H1 (cell line): ENCODE data around the gene SERPINH1. TPM values are rescaled to one million over a fixed set of nuclear protein-coding genes. Genes with fewer than 3 reads are reported as not detected.

Source experiments
- CTCF ChIA-PET: fragments of 300-600 bp; sonication (Branson Sonifier 250); formaldehyde crosslinking; loops from one replicate; lab custom pipeline; 2021; ENCODE audit not compliant: partially characterized antibody; lab: Charles Lee
- POLR2A ChIA-PET: fragments of 300-600 bp; sonication (Branson Sonifier 250); formaldehyde crosslinking; loops from one replicate; lab custom pipeline; 2021; ENCODE audit warnings: inconsistent platforms; ENCODE audit not compliant: partially characterized antibody; lab: Charles Lee
- DNase-seq, 2 experiments: peaks; one replicate each; pipeline versions ENCODE4 v3.0.0 to v3.0.0-alpha.2; 2010 to 2022; ENCODE audit warnings: low spot score in 2 of 2, low read depth in 1 of 2, mixed read lengths in 1 of 2
- FAIRE-seq: peaks from 2 replicates; lab custom pipeline; 2011; peaks lifted over from hg19 to GRCh38; lab: Jason Lieb, UNC
- H2AFZ ChIP-seq: 2 replicates; pipeline ENCODE4 v1.8.1; 2012; ENCODE audit warnings: low read length, inconsistent platforms
- H2AK5ac ChIP-seq: 2 replicates; pipeline ENCODE4 v1.6.1; 2013; ENCODE audit warnings: low read depth, low read length
- H2BK120ac ChIP-seq: replicated peaks from 2 replicates; pipeline ENCODE3; 2013; ENCODE audit warnings: low read depth, low read length, inconsistent platforms
- H2BK12ac ChIP-seq: 2 replicates; pipeline ENCODE4 v1.6.1; 2013; ENCODE audit warnings: low read depth, low read length
- H2BK15ac ChIP-seq: 2 replicates; pipeline ENCODE4 v1.6.1; 2013; ENCODE audit warnings: low read length
- H2BK20ac ChIP-seq: 2 replicates; pipeline ENCODE4 v1.6.1; 2013; ENCODE audit warnings: low read length
- H2BK5ac ChIP-seq: 2 replicates; pipeline ENCODE4 v1.6.1; 2013; ENCODE audit warnings: low read depth, low read length
- H3K14ac ChIP-seq: 2 replicates; pipeline ENCODE4 v1.6.1; 2013; ENCODE audit warnings: inconsistent platforms; ENCODE audit not compliant: insufficient read length
- H3K18ac ChIP-seq: 2 replicates; pipeline ENCODE4 v1.6.1; 2013; ENCODE audit warnings: low read length; ENCODE audit errors: extremely low read depth
- H3K23ac ChIP-seq: 2 replicates; pipeline ENCODE4 v1.6.1; 2013; ENCODE audit warnings: inconsistent platforms; ENCODE audit not compliant: insufficient read length
- H3K23me2 ChIP-seq: 2 replicates; pipeline ENCODE4 v1.6.1; 2013; ENCODE audit warnings: low read depth, low read length
- H3K27ac ChIP-seq: 2 replicates; pipeline ENCODE4 v1.6.1; 2011; ENCODE audit warnings: low read depth, low read length, inconsistent platforms
- H3K27me3 ChIP-seq, 4 experiments: replicated peaks in 1 of 4; 1 replicate in 1 of 4; 2 replicates in 3 of 4; pipeline versions ENCODE4 v1.6.1 to v1.8.1; 2011 to 2013; ENCODE audit warnings: low read length in 3 of 4, mild to moderate bottlenecking in 3 of 4, inconsistent platforms in 2 of 4, mixed read lengths in 2 of 4, moderate library complexity in 1 of 4; ENCODE audit not compliant: control insufficient read depth in 3 of 4, insufficient read depth in 3 of 4; ENCODE audit errors: extremely low read depth in 1 of 4
- H3K36me3 ChIP-seq, 4 experiments: 2 replicates each; pipeline versions ENCODE4 v1.6.1 to v1.8.1; 2011 to 2013; ENCODE audit warnings: mild to moderate bottlenecking in 4 of 4, low read length in 3 of 4, moderate library complexity in 2 of 4, control low read depth in 1 of 4, inconsistent platforms in 1 of 4; ENCODE audit not compliant: insufficient read depth in 4 of 4, control insufficient read depth in 2 of 4
- H3K4ac ChIP-seq: replicated peaks from 2 replicates; pipeline ENCODE3; 2013; ENCODE audit warnings: low read length, low read depth, mixed read lengths, inconsistent platforms; ENCODE audit not compliant: insufficient read length
- H3K4me1 ChIP-seq, 4 experiments: replicated peaks in 1 of 4; 1 replicate in 1 of 4; 2 replicates in 3 of 4; pipeline versions ENCODE4 v1.6.1 to v1.8.1; 2011 to 2013; ENCODE audit warnings: low read length in 3 of 4, inconsistent platforms in 2 of 4, mixed read lengths in 1 of 4; ENCODE audit not compliant: insufficient read depth in 4 of 4, control insufficient read depth in 3 of 4
- H3K4me2 ChIP-seq, 2 experiments: 2 replicates each; pipeline versions ENCODE4 v1.6.1 to v1.8.1; 2011 to 2013; ENCODE audit warnings: low read depth in 2 of 2, low read length in 2 of 2, control low read depth in 1 of 2, inconsistent platforms in 1 of 2, mild to moderate bottlenecking in 1 of 2; ENCODE audit not compliant: insufficient read depth in 1 of 2
- H3K4me3 ChIP-seq, 4 experiments: fragments of 200-600, 300-600 bp in 1 of 4; sonication (generic), shearing (Covaris generic), sonication (Bioruptor Twin) in 1 of 4; 2 replicates each; pipeline versions ENCODE4 v1.5.1 to v1.8.1; 2011 to 2016; ENCODE audit warnings: low read length in 4 of 4, low read depth in 3 of 4, control low read depth in 2 of 4, inconsistent platforms in 2 of 4, mild to moderate bottlenecking in 2 of 4, mixed read lengths in 1 of 4, moderate library complexity in 1 of 4; ENCODE audit not compliant: insufficient read depth in 2 of 4; ENCODE audit errors: extremely low read depth in 1 of 4
- H3K56ac ChIP-seq: replicated peaks from 2 replicates; pipeline ENCODE3; 2013; ENCODE audit warnings: low read depth, mild to moderate bottlenecking, mixed read lengths, low read length, inconsistent platforms; ENCODE audit not compliant: insufficient read length
- H3K79me1 ChIP-seq: 2 replicates; pipeline ENCODE4 v1.6.1; 2013; ENCODE audit warnings: low read depth, low read length, control low read depth
- H3K79me2 ChIP-seq, 2 experiments: 2 replicates each; pipeline versions ENCODE4 v1.6.1 to v1.8.1; 2012 to 2013; ENCODE audit warnings: low read length in 2 of 2, mild to moderate bottlenecking in 2 of 2, inconsistent platforms in 1 of 2; ENCODE audit not compliant: insufficient read depth in 2 of 2, control insufficient read depth in 1 of 2
- H3K9ac ChIP-seq, 4 experiments: replicated peaks in 1 of 4; 1 replicate in 1 of 4; 2 replicates in 3 of 4; pipeline versions ENCODE4 v1.6.1 to v1.8.1; 2011 to 2013; ENCODE audit warnings: low read depth in 3 of 4, low read length in 3 of 4, control low read depth in 2 of 4, mild to moderate bottlenecking in 2 of 4, moderate library complexity in 2 of 4, inconsistent platforms in 1 of 4; ENCODE audit errors: extremely low read depth in 1 of 4
- H3K9me3 ChIP-seq, 2 experiments: 2 replicates each; pipeline versions ENCODE4 v1.6.1 to v1.8.1; 2012 to 2013; ENCODE audit warnings: mild to moderate bottlenecking in 2 of 2, moderate library complexity in 2 of 2, control low read depth in 1 of 2, inconsistent platforms in 1 of 2, low read depth in 1 of 2, low read length in 1 of 2, mixed read lengths in 1 of 2; ENCODE audit not compliant: insufficient read depth in 2 of 2
- H4K20me1 ChIP-seq, 2 experiments: replicated peaks in 1 of 2; 2 replicates each; pipeline versions ENCODE3 to v1.8.1; 2011 to 2013; ENCODE audit warnings: inconsistent platforms in 2 of 2, low read length in 2 of 2, mild to moderate bottlenecking in 1 of 2; ENCODE audit not compliant: insufficient read depth in 2 of 2, control insufficient read depth in 1 of 2
- H4K5ac ChIP-seq: 2 replicates; pipeline ENCODE4 v1.6.1; 2013; ENCODE audit warnings: low read length, low read depth, mixed read lengths, inconsistent platforms; ENCODE audit not compliant: insufficient read length
- H4K8ac ChIP-seq: 2 replicates; pipeline ENCODE4 v1.8.0; 2013; ENCODE audit warnings: mild to moderate bottlenecking, moderate library complexity, low read length, inconsistent platforms; ENCODE audit not compliant: insufficient read depth; ENCODE audit errors: extremely low read depth
- H4K91ac ChIP-seq: replicated peaks from 2 replicates; pipeline ENCODE3; 2013; ENCODE audit warnings: low read length, mixed read lengths, inconsistent platforms; ENCODE audit not compliant: insufficient read length
- CHD2 ChIP-seq: IDR thresholded peaks from 2 replicates; pipeline ENCODE4 v1.6.1; 2012; ENCODE audit warnings: low read length, improper control_type of control experiment
- JUND ChIP-seq: IDR thresholded peaks from 2 replicates; pipeline ENCODE4 v1.6.1; 2011; ENCODE audit warnings: mild to moderate bottlenecking, improper control_type of control experiment, low read length
- KDM5A ChIP-seq: fragments of 200-600 bp; IDR thresholded peaks from 2 replicates; pipeline ENCODE4 v1.7.1; 2012; ENCODE audit warnings: mild to moderate bottlenecking, low read length, inconsistent platforms, mixed read lengths
- POLR2A ChIP-seq, 2 experiments: IDR thresholded peaks; 1 replicate in 1 of 2; 2 replicates in 1 of 2; pipeline ENCODE4 v1.6.1; 2011; ENCODE audit warnings: low read depth in 2 of 2, low read length in 2 of 2, mild to moderate bottlenecking in 2 of 2; ENCODE audit errors: control extremely low read depth in 1 of 2
- POLR2AphosphoS5 ChIP-seq: IDR thresholded peaks from 2 replicates; pipeline ENCODE4 v1.6.1; 2011; ENCODE audit warnings: low read depth, low read length
- ZNF274 ChIP-seq: IDR thresholded peaks from 2 replicates; pipeline ENCODE4 v1.7.0; 2012; ENCODE audit warnings: low read length, borderline replicate concordance; ENCODE audit errors: extremely low read depth
- WGBS, 2 experiments: shearing (Covaris generic) in 1 of 2; methylation state at CpG; one replicate each; pipeline versions ENCODE4 v1.1.6 to v1.1.7; 2013 to 2015; ENCODE audit warnings: low lambda C conversion rate in 2 of 2, mixed read lengths in 2 of 2, inconsistent platforms in 1 of 2, low coverage in 1 of 2, missing lambda C conversion rate in 1 of 2; ENCODE audit not compliant: insufficient replicate concordance in 2 of 2, insufficient coverage in 1 of 2, insufficient read length in 1 of 2; ENCODE audit errors: extremely low coverage in 1 of 2, missing lambda C conversion rate in 1 of 2; 5-methylcytosine and 5-hydroxymethylcytosine counted together
- polyA plus RNA-seq, 7 experiments: library from polyadenylated mRNA; depleted of rRNA in 3 of 7; stranded (reverse) in 5 of 7; unstranded in 2 of 7; fragments of >200 nt in 5 of 7; fragments of 200-250 nt in 2 of 7; gene quantifications; 1 replicate in 5 of 7; 2 replicates in 1 of 7; 4 replicates in 1 of 7; pipeline versions ENCODE4 v1.2.1 to v1.2.3, GENCODE V29; 2011 to 2013; ENCODE audit warnings: missing spikeins in 2 of 7, mixed read lengths in 2 of 7
- total RNA-seq: library from RNA; stranded (reverse); fragmentation: NEBNext Ultra II Directional; extraction: Animal tissue kit (Norgen Biotek cat#: 25700); gene quantifications from 2 replicates; pipeline ENCODE4 v1.2.1, GENCODE V29; 2021

The SERPINH1 gene
- total and polyA plus RNA-seq, 2 of the 8 experiments (the other 6 are each of a cell fraction or from before 2014, with no cell fraction given), result 420 to 621 TPM

DNA sequence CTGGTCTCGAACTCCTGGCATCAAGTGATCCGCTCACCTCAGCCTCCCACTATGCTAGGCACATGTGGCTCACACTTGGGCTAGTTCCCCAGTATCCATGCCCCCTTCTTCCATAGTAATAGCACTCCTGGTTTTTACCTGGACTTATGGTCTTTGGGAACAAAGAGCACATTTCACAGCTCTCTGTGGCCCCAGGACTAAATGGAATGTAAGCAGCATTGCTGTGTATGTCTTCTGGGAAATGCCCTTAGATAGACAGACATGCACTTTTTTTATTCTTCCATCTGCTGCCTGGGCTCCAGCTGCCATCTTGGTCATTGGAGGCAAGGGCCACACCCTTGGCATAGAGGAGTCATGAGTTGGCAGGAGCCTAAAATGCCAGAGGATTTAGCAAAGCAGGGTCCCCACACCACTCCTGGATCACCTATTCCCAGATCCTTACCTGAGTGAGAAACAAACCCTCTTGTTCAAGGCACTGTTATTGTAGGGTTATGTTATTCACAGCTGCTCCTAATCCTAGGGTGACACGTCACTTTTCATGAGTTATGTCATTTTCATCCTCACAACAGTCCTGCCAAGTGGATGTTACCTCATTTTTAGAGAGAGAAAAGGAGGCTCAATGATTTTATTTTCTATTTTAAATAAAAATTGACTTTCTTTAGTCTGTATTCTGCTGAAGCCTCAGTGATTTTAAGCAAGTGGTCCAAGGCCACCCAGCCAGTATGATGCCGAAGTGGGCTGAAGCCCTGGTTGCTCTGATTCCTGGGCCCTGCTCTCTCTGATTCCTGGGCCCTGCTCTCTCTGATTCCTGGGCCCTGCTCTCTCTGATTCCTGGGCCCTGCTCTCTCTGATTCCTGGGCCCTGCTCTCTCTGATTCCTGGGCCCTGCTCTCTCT is 20.6 kb upstream of the SERPINH1 start:
- Histone ChIP-seq H2BK12ac (no peak overlapping the region), H4K8ac (no peak overlapping the region), H4K5ac (no peak overlapping the region), H2AFZ (no peak overlapping the region), H3K9ac (no peak overlapping the region), H2BK120ac (no peak overlapping the region), H3K18ac (no peak overlapping the region), H2BK5ac (no peak overlapping the region), H3K4me1 (peaks cover 0 to 3% (median 0%) of the 10 kb centered on the region in 4 experiments; a peak in 1 of 7 replicates), H2BK20ac (no peak overlapping the region), H3K4me2 (no peak overlapping the region), H4K91ac (no peak overlapping the region), H3K14ac (no peak overlapping the region), H3K9me3 (no peaks in the 10 kb centered on the region), H3K79me2 (no peaks in the 10 kb centered on the region), H3K36me3 (no peaks in the 10 kb centered on the region), H3K27me3 (no peaks in the 10 kb centered on the region; a peak in 1 of 7 replicates), H3K56ac (no peak overlapping the region), H4K20me1 (no peaks in the 10 kb centered on the region), H3K23ac (no peak overlapping the region), H2AK5ac (no peak overlapping the region), H2BK15ac (no peak overlapping the region), H3K4ac (no peak overlapping the region), H3K27ac (no peak overlapping the region), H3K79me1 (no peaks in the 10 kb centered on the region), H3K23me2 (no peaks in the 10 kb centered on the region), H3K4me3 (no peak overlapping the region)
- ChIA-PET POLR2A (interaction anchor here (1.0 to 6.0 kb wide), 3 partner anchors 12 to 141 kb away, joined by 3 to 104 read pairs (median 22); no protein-coding TSS in a partner anchor), CTCF (interaction anchor here (1.0 to 2.0 kb wide), 5 partner anchors 9 to 165 kb away, joined by 3 to 8 read pairs (median 3); no protein-coding TSS in a partner anchor)
- DNase-seq (no peak), FAIRE-seq (no peak)
- TF ChIP-seq POLR2AphosphoS5 (no peak), KDM5A (no peak), JUND (no peak), POLR2A (IDR thresholded peaks at IDR 0.05; ENCODE audit: control extremely low read depth in 1 of 2, low read depth in 2 of 2, low read length in 2 of 2) (no peak), CHD2 (no peak), ZNF274 (no peak)
- WGBS, 2 experiments, result 96% methylated on average over 4 of the region's 4 CpGs; no CpG with 5 or more reads in 1 of the 2 experiments
